ENCODE results near the gene UFM1. TPM values are rescaled to one million over a fixed set of nuclear protein-coding genes. Genes with fewer than 3 reads are reported as not detected.

UFM1 gene
- total and polyA plus RNA-seq, 2 of the 13 experiments (the other 11 are each of a cell fraction or from before 2014, with no cell fraction given) = 42.6 to 47.0 TPM

DNA sequence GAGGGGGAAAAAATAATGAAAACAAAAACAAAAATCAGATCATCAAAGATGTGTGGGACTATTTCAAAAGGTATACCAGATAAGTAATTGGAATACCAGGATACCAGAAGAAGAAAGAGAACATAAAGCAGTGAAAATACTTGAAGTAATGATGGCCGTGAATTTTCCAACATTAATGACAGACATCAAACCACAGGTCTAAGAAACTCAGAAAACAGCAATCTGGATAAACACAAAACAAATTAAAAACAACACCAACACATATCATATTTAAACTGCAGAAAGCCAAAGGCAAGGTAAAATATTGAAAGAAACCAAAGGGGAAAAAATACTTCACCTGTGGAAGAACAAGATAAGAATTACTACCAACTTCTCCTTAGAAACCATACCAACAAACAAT, 24.2 kb upstream of the UFM1 start (continued):
- TF ChIP-seq, protein P1, sequence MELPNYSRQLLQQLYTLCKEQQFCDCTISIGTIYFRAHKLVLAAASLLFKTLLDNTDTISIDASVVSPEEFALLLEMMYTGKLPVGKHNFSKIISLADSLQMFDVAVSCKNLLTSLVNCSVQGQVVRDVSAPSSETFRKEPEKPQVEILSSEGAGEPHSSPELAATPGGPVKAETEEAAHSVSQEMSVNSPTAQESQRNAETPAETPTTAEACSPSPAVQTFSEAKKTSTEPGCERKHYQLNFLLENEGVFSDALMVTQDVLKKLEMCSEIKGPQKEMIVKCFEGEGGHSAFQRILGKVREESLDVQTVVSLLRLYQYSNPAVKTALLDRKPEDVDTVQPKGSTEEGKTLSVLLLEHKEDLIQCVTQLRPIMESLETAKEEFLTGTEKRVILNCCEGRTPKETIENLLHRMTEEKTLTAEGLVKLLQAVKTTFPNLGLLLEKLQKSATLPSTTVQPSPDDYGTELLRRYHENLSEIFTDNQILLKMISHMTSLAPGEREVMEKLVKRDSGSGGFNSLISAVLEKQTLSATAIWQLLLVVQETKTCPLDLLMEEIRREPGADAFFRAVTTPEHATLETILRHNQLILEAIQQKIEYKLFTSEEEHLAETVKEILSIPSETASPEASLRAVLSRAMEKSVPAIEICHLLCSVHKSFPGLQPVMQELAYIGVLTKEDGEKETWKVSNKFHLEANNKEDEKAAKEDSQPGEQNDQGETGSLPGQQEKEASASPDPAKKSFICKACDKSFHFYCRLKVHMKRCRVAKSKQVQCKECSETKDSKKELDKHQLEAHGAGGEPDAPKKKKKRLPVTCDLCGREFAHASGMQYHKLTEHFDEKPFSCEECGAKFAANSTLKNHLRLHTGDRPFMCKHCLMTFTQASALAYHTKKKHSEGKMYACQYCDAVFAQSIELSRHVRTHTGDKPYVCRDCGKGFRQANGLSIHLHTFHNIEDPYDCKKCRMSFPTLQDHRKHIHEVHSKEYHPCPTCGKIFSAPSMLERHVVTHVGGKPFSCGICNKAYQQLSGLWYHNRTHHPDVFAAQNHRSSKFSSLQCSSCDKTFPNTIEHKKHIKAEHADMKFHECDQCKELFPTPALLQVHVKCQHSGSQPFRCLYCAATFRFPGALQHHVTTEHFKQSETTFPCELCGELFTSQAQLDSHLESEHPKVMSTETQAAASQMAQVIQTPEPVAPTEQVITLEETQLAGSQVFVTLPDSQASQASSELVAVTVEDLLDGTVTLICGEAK (IDR thresholded peaks at IDR 0.05) = no peak
- TF ChIP-seq, protein P1 (CRISPR knock-in tag; IDR thresholded peaks at IDR 0.05) = no peak
- TF ChIP-seq SIN3B (IDR thresholded peaks at IDR 0.05; ENCODE audit: low read length) (no peak), ZBTB38 (CRISPR knock-in tag; IDR thresholded peaks at IDR 0.05) (no peak)

DNA sequence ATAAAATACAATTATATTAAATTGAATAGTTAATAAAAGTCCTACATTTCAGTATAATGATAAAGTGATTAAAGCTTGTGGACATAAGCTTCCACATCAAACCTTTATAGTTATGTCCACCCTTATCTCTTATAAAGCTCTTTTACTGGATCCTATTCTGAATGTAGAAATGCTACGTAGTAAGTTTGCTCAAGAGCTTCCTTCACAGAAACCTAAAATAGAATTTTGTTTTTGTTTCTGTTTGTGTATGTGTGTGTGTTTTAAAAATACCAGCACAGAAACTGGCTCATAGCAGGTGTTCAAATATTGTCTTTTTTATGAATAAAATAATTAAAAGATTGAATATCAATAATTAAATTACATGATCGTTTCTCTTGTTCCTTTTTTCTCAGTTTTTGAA, 21.0 kb upstream of the UFM1 start:
- H3K27me3 ChIP-seq (ENCODE audit: control insufficient read depth in 1 of 2, insufficient read depth in 2 of 2, low read length in 2 of 2) = no peaks in the 10 kb centered on the region; a peak in 1 of 5 replicates
- BruUV-seq (replicated peaks) = no TSS peak
- no peak overlapping the region for H3K4me2 ChIP-seq (ENCODE audit: low read depth, low read length)
- in situ Hi-C loops (cut with HindIII; ENCODE audit: extremely low pct_ligation_motif_present, low pct_unique_long_range_greater_than_20kb) (no loop called here), intact Hi-C loops (cut with micrococcal nuclease; ENCODE audit: unreplicated experiment) (no loop called here)
- H3K27ac ChIP-seq (ENCODE audit: extremely low read length, insufficient read depth, low read length) = no peak overlapping the region
- no peak overlapping the region for H3K4me3 ChIP-seq (replicated peaks in 1 of 3; ENCODE audit: insufficient read depth in 1 of 3, low read depth in 2 of 3, low read length in 3 of 3)
- no peak overlapping the region for H3K9ac ChIP-seq (ENCODE audit: insufficient read depth, low read depth, low read length)
- no peak overlapping the region for H2AFZ ChIP-seq (ENCODE audit: low read length)
- no peaks in the 10 kb centered on the region for H4K20me1 ChIP-seq (ENCODE audit: insufficient read depth, low read length)
- CTCF ChIA-PET (ENCODE audit: low intra/inter-chr PET ratio, low total read pairs) = no interaction called here
- WGBS (ENCODE audit: low lambda C conversion rate) = 55% methylated on average over 2 of the region's 2 CpGs
- H3K79me2 ChIP-seq (ENCODE audit: insufficient read depth, low read length) = no peaks in the 10 kb centered on the region
- DNase-seq (ENCODE audit: low spot score) (no peak), ATAC-seq (no peak), FAIRE-seq (no peak)
- H3K4me1 ChIP-seq (ENCODE audit: insufficient read depth, low read length) = no peaks in the 10 kb centered on the region
- H3K36me3 ChIP-seq (replicated peaks in 1 of 2; ENCODE audit: control insufficient read depth in 1 of 2, insufficient read depth in 2 of 2, low read length in 2 of 2) = no peaks in the 10 kb centered on the region
- POLR2A ChIA-PET = no interaction called here
- H3K9me3 ChIP-seq (ENCODE audit: low read length) = no peaks in the 10 kb centered on the region
- TF ChIP-seq ZC3H4 (CRISPR knock-in tag; IDR thresholded peaks at IDR 0.05; ENCODE audit: borderline replicate concordance) (no peak), NFATC3 (CRISPR knock-in tag; IDR thresholded peaks at IDR 0.05) (no peak), DPF2 (CRISPR knock-in tag; IDR thresholded peaks at IDR 0.05; ENCODE audit: borderline replicate concordance, low read depth) (no peak), ZNF337 (CRISPR knock-in tag; IDR thresholded peaks at IDR 0.05; ENCODE audit: borderline replicate concordance, low read depth) (no peak), AHR (CRISPR knock-in tag; IDR thresholded peaks at IDR 0.05) (no peak), FOXM1 (CRISPR knock-in tag; IDR thresholded peaks at IDR 0.05) (no peak), ZNF562 (CRISPR knock-in tag; IDR thresholded peaks at IDR 0.05; ENCODE audit: borderline replicate concordance) (no peak)
- TF ChIP-seq, protein P2, sequence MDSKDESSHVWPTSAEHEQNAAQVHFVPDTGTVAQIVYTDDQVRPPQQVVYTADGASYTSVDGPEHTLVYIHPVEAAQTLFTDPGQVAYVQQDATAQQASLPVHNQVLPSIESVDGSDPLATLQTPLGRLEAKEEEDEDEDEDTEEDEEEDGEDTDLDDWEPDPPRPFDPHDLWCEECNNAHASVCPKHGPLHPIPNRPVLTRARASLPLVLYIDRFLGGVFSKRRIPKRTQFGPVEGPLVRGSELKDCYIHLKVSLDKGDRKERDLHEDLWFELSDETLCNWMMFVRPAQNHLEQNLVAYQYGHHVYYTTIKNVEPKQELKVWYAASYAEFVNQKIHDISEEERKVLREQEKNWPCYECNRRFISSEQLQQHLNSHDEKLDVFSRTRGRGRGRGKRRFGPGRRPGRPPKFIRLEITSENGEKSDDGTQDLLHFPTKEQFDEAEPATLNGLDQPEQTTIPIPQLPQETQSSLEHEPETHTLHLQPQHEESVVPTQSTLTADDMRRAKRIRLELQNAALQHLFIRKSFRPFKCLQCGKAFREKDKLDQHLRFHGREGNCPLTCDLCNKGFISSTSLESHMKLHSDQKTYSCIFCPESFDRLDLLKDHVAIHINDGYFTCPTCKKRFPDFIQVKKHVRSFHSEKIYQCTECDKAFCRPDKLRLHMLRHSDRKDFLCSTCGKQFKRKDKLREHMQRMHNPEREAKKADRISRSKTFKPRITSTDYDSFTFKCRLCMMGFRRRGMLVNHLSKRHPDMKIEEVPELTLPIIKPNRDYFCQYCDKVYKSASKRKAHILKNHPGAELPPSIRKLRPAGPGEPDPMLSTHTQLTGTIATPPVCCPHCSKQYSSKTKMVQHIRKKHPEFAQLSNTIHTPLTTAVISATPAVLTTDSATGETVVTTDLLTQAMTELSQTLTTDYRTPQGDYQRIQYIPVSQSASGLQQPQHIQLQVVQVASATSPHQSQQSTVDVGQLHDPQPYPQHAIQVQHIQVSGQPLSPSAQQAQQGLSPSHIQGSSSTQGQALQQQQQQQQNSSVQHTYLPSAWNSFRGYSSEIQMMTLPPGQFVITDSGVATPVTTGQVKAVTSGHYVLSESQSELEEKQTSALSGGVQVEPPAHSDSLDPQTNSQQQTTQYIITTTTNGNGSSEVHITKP (CRISPR knock-in tag; IDR thresholded peaks at IDR 0.05; ENCODE audit: low read depth) = no peak

Measured in HepG2 (cell line).